NT2/D1 (cell line): ENCODE data around the gene TEAD3.

Experiments
- DNase-seq: peaks from one replicate; pipeline ENCODE4 v3.0.0-alpha.2; 2011; ENCODE audit warnings: low read depth, low spot score
- H3K27me3 ChIP-seq: 2 replicates; pipeline ENCODE4 v1.6.0; 2011; ENCODE audit warnings: mild to moderate bottlenecking; ENCODE audit not compliant: insufficient read length, insufficient read depth
- H3K36me3 ChIP-seq: 2 replicates; pipeline ENCODE4 v1.6.1; 2011; ENCODE audit warnings: mild to moderate bottlenecking, low read length, mixed read lengths; ENCODE audit not compliant: insufficient read depth, insufficient read length
- H3K4me1 ChIP-seq: 2 replicates; pipeline ENCODE4 v1.5.1; 2011; ENCODE audit not compliant: insufficient read depth, insufficient read length
- H3K4me3 ChIP-seq: 2 replicates; pipeline ENCODE4 v1.5.1; 2011; ENCODE audit warnings: low read depth; ENCODE audit not compliant: insufficient read length
- H3K9ac ChIP-seq: 2 replicates; pipeline ENCODE4 v1.6.0; 2011; ENCODE audit warnings: low read depth; ENCODE audit not compliant: insufficient read length
- H3K9me3 ChIP-seq: 2 replicates; pipeline ENCODE4 v1.5.1; 2011; ENCODE audit warnings: mild to moderate bottlenecking, low read length; ENCODE audit not compliant: insufficient read depth
- SUZ12 ChIP-seq: IDR thresholded peaks from 2 replicates; pipeline ENCODE4 v1.6.1; 2011; ENCODE audit not compliant: insufficient read length, insufficient read depth; ENCODE audit errors: extremely low read depth
- YY1 ChIP-seq: IDR thresholded peaks from 2 replicates; pipeline ENCODE4 v1.6.1; 2011; ENCODE audit not compliant: insufficient read length, insufficient read depth
- ZNF274 ChIP-seq: IDR thresholded peaks from 2 replicates; pipeline ENCODE4 v1.6.1; 2011; ENCODE audit warnings: mild to moderate bottlenecking, low read depth, low read length

TEAD3 gene

GRCh38 chr6:35451354-35452182 is 45.3 kb downstream of the TEAD3 start:
- H3K36me3 ChIP-seq, result peaks cover 11% of the 10 kb centered on the region
- H3K9ac ChIP-seq, result no peak overlapping the region
- no peak for TF ChIP-seq ZNF274
- TF ChIP-seq SUZ12, result no peak
- TF ChIP-seq YY1, result no peak
- H3K27me3 ChIP-seq, result no peaks in the 10 kb centered on the region
- H3K4me1 ChIP-seq, result peaks cover 7% of the 10 kb centered on the region
- no peaks in the 10 kb centered on the region for H3K9me3 ChIP-seq
- no peak overlapping the region for H3K4me3 ChIP-seq
- no peak for DNase-seq

GRCh38 chr6:35449287-35449881 is 47.5 kb downstream of the TEAD3 start:
- peaks cover under 1% of the 10 kb centered on the region for H3K4me1 ChIP-seq
- no peak for DNase-seq
- no peaks in the 10 kb centered on the region for H3K9me3 ChIP-seq
- TF ChIP-seq YY1 (no peak), SUZ12 (no peak), ZNF274 (no peak)
- no peak overlapping the region for H3K4me3 ChIP-seq
- no peak overlapping the region for H3K9ac ChIP-seq
- H3K27me3 ChIP-seq, result no peaks in the 10 kb centered on the region
- no peaks in the 10 kb centered on the region for H3K36me3 ChIP-seq

DNA sequence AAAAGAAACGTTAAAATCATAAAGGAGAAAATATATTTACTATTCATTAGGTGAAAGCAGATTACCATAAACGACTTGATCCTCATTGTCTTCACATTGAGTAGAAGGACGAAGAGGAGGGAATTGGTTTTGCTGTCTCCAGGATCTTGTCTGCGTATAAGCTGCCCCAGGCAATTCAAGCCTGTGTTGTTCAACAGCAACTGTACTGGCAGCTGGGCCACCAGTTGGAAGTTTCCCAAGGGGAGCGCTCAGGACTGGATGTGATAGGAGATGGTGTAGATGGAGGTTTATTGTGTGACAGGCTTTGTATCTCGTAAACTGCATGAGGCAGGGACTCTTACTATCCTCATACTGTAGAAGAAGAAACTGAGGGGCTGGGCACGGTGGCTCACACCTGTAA is 48.7 kb downstream of the TEAD3 start:
- TF ChIP-seq SUZ12 (no peak), YY1 (no peak), ZNF274 (no peak)
- Histone ChIP-seq H3K9ac (no peak overlapping the region), H3K27me3 (no peaks in the 10 kb centered on the region), H3K36me3 (no peaks in the 10 kb centered on the region), H3K4me1 (no peaks in the 10 kb centered on the region), H3K4me3 (no peak overlapping the region), H3K9me3 (no peaks in the 10 kb centered on the region)
- no peak for DNase-seq

GRCh38 chr6:35445691-35446090 is 51.2 kb downstream of the TEAD3 start:
- DNase-seq, result no peak
- no peaks in the 10 kb centered on the region for H3K27me3 ChIP-seq
- H3K9me3 ChIP-seq, result no peaks in the 10 kb centered on the region
- H3K36me3 ChIP-seq, result no peaks in the 10 kb centered on the region
- H3K9ac ChIP-seq, result no peak overlapping the region
- TF ChIP-seq ZNF274 (no peak), SUZ12 (no peak), YY1 (no peak)
- no peak overlapping the region for H3K4me3 ChIP-seq
- H3K4me1 ChIP-seq, result no peaks in the 10 kb centered on the region

DNA sequence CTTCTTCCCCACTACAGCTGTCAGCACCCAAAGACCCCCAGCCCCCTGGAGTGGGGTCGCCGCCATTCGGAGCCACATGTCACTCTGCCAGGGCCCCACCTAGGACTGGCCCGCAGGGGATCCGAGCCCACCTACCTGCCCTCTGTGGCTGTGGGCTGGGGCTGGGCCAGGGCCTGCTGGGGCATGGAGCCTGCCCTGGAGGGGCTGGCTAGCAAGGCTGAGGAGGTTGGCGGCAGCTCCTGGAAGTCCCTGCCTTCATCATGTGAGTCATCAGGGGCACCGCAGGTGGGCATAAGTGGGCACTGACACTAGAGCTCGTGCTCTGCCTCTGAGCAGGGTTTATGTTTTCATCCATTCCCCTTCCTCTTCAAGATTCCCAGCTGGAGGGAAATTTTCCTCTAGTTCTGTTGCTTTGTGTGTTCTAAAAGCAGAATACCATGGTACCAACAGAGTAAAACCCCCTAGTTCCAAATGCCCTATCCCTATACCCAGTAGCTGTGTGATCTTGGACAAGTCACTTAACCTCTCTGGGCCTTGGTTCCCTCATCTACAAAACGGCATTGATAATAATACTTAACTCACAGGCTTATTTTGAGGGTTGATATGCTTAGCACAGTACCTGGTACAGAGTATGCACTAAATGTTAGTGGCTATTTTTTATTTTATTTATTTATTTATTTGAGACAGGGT is 53.4 kb downstream of the TEAD3 start:
- no peak for DNase-seq
- Histone ChIP-seq H3K9ac (no peak overlapping the region), H3K4me1 (no peaks in the 10 kb centered on the region), H3K4me3 (no peak overlapping the region), H3K9me3 (no peaks in the 10 kb centered on the region), H3K27me3 (no peaks in the 10 kb centered on the region), H3K36me3 (no peaks in the 10 kb centered on the region)
- no peak for TF ChIP-seq SUZ12
- no peak for TF ChIP-seq YY1
- no peak for TF ChIP-seq ZNF274

DNA sequence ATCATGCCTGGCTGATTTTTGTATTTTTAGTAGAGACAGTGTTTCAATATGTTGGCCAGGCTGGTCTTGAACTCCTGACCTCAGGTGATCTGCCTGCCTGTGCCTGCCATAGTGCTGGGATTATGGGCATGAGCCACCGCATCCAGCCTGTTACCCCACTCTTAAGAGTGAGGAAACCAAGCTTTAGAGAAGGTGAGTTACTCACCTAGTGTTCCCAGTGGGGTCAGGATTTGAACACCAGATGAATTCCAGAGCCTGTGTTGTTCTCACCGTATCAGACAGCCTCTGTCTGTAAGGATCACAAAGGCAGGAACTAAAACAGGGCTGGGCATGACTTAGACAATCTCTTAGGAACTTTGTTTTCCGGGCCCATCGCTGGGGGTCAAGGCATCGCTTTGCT is 54.2 kb downstream of the TEAD3 start:
- no peaks in the 10 kb centered on the region for H3K27me3 ChIP-seq
- no peaks in the 10 kb centered on the region for H3K4me1 ChIP-seq
- no peak overlapping the region for H3K4me3 ChIP-seq
- no peaks in the 10 kb centered on the region for H3K36me3 ChIP-seq
- no peak for DNase-seq
- no peaks in the 10 kb centered on the region for H3K9me3 ChIP-seq
- no peak for TF ChIP-seq YY1
- H3K9ac ChIP-seq, result no peak overlapping the region

GRCh38 chr6:35441642-35442041 is 55.2 kb downstream of the TEAD3 start:
- no peaks in the 10 kb centered on the region for H3K9me3 ChIP-seq
- no peak overlapping the region for H3K9ac ChIP-seq
- H3K36me3 ChIP-seq, result no peaks in the 10 kb centered on the region
- no peak for TF ChIP-seq ZNF274
- TF ChIP-seq SUZ12, result no peak
- no peak for TF ChIP-seq YY1
- H3K4me3 ChIP-seq, result no peak overlapping the region
- H3K27me3 ChIP-seq, result no peaks in the 10 kb centered on the region
- H3K4me1 ChIP-seq, result no peaks in the 10 kb centered on the region
- DNase-seq, result no peak
